GM12873 (cell line): ENCODE results near the gene CAMK1D.

Experiments used
- TF ChIP-seq, protein P1 (sequence below): IDR thresholded peaks from 2 replicates; pipeline ENCODE4 v1.5.1; 2012; ENCODE audit warnings: low read depth, mild to moderate bottlenecking, moderate library complexity, low read length, control low read depth; ENCODE audit not compliant: insufficient read depth; ENCODE audit errors: missing control alignments

CAMK1D gene

DNA sequence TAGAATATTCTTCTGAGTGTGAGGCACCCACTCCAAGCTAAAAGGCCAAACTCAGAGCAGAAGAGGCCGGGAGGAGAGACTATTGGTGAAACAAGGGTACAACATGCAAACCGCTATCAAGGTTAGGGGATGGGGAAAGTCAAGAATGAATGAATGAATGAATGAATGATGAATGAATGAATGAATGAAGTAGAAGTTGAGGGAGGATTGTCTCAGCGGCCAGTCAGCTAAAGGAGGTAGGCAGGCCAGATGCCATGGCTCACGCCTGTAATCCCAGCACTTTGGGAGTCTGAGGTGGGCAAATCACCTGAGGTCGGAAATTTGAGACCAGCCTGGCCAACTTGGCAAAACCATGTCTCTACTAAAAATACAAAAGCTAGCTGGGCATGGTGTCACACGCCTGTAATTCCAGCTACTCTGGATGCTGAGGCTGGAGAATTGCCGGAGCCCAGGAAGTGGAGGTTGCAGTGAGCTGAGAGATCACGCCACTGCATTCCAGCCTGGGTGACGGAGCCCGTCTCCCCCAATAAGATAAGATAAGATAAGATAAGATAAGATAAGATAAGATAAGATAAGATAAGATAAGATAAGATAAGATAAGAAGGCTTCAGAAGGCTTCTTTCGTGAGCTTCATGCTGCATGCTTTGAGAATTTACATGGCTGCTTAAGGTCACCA lies 401.3 kb downstream of the CAMK1D start:
- TF ChIP-seq, protein P1, sequence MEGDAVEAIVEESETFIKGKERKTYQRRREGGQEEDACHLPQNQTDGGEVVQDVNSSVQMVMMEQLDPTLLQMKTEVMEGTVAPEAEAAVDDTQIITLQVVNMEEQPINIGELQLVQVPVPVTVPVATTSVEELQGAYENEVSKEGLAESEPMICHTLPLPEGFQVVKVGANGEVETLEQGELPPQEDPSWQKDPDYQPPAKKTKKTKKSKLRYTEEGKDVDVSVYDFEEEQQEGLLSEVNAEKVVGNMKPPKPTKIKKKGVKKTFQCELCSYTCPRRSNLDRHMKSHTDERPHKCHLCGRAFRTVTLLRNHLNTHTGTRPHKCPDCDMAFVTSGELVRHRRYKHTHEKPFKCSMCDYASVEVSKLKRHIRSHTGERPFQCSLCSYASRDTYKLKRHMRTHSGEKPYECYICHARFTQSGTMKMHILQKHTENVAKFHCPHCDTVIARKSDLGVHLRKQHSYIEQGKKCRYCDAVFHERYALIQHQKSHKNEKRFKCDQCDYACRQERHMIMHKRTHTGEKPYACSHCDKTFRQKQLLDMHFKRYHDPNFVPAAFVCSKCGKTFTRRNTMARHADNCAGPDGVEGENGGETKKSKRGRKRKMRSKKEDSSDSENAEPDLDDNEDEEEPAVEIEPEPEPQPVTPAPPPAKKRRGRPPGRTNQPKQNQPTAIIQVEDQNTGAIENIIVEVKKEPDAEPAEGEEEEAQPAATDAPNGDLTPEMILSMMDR, result no peak

DNA sequence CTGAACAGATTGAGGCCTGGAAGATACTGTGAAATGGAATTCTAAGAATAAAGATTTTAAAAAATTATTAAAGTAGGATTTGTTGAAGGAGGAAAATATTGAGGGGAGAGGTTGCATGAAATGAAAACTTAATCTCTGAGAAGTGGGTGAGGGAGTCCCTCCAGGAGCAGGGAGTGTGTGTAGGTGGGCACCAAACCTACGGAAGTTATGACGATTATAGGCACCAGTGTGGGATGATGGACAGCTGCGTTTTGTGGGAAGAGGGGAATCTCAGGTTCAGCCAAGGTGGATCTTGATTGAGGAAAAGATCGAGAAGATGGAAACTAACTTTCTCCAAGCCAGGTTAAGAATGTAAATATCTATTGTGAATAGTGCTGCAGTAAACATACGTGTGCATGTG lies 405.7 kb downstream of the CAMK1D start:
- TF ChIP-seq, protein P1, result no peak

DNA sequence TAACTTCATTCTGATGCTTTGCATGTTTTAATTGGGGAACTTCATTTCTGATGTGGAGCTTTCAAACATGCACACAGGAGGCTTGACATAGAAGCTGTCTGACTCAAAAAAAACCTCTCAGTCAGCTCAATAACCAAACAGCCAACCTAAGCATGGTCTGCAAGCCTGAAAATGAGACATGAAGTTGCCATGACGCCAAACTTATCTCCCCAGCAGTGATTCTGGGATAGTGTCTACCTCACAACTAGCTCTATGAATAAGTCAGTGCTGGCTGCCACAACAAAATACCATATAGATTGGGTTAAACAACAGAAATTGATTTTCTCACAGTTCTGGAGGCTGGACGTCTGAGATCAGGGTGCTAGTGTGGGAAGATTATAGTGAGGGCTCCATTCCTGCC lies 408.0 kb downstream of the CAMK1D start:
- TF ChIP-seq, protein P1, result no peak

DNA sequence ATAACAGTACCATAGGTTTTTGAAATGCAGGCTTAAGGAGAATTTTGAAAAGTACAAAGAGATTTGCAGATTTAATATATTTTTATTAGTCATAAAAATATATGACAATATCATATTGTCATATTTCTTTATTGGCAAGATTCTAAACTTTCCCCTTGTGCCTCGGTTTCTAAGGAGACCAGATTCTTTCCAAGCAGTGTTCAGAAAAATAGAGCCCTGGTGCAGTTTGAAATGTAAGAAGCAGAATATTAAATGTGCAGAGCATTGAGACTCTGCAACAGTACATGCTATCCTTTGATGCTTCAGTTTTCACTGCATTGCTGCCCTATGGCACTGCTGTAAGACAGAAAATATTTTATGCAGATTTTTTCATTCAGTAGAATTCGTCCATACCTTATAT lies 408.9 kb downstream of the CAMK1D start:
- TF ChIP-seq, protein P1, result no peak

DNA sequence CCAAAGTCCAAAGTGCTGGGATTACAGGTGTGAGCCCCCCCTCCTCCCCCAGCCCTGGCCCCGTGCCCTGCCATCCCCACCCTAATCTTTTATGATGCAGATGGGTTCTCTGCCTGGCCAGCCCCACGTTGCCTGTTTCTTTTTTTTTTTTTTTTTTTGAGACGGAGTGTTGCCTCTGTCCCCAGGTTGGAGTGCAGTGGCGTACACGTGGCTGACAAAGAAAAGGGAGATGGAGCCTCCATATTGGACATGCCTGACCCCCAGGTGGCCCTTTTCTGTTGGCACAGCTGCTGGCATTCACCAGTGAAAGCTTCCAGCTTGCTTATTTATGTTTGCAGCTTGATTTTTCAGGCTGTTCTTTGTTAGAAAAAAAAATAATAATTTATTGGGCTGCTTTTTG lies 416.9 kb downstream of the CAMK1D start:
- TF ChIP-seq, protein P1, result no peak

DNA sequence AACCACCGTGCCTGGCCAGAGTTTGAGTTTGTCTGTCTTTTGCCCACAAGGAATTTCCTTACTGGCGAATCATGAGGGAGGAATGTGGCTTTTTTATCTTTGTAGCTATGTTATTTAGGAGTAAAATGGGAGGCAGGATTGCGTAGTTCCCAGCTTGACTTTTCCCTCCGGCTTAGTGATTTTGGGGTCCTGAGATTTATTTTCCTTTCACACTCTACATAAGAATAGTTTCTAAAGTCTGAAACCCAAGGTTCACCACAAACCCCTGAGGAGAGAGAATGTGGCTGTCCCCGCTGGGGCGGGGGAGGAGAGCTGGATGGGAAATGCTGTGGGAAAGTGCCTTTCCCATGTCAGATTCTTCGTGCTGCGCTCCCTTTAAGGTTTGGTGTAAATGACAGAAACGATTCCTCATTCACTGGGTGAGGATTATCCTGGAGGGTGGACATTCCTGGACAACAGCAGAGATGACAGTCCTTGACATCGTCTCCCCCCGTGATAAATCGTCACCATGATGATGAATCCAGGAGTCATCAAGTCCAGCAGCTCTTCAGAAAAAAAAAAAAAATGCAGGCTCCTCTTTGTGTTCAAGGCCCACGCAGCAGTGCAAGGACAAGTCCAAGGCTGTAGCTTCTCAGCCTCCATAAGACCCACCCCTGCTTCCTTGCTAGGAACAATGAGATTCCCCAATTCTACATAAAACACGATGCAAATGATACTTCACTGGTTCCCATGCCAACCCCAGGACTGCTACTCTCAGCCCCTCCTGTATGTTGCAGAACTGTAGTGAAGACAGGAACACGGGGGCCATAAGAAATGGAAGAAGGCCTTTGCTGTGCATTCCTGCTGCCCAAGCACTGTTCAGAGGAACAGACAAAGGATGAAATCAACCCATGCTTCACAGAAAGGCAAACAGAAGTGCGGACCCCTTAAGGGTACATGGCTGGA lies 419.1 kb downstream of the CAMK1D start:
- TF ChIP-seq, protein P1, result no peak

DNA sequence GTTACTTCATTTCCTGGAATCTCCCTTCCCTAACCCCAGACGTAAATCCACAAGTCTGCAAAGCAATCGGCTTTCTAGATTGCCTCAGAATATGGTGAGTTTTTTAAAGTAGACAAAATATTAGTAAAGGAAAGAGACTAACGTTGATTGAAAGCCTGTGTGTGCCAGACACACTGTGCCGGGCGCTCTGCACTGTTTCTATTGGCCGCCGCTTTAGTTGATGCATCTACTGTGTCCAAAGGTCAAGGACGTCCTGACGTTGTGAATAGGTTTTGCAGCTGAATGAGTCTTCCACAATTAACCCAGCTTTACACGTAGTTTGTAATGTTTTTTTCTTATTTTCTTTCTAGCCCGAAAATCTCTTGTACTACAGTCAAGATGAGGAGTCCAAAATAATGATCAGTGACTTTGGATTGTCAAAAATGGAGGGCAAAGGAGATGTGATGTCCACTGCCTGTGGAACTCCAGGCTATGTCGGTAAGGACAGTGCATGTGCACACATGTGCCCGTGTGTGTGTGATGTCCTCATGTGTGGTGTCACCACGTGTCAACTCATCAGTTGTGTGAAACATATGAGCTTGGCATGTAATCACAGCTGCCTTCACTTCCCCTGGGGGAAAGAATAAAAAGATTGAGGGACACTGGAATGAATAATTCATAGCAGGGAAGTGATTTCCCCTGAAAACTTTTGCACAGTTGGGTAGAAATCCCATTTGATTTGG lies 420.1 kb downstream of the CAMK1D start:
- TF ChIP-seq, protein P1, result no peak
